Spleen (tissue), 11 donors: ENCODE results near the gene ASMT. TPM values are rescaled to one million over a fixed set of nuclear protein-coding genes. Genes with fewer than 3 reads are reported as not detected.
"Not testable (repeated sequence)": the region's sequence is repeated elsewhere in the genome, so short reads cannot be mapped to it uniquely, and the experiment has no call there.

Experiments
- DNase-seq: peaks from one replicate; pipeline ENCODE4 v3.0.0-alpha.2; 2020
- H3K27ac ChIP-seq, 8 donors: fragments of 200-600 bp; sonication (generic) in 7 of 8; 1 replicate in 4 of 8; 2 replicates in 4 of 8; pipeline versions ENCODE4 v1.5.0 to v1.8.0; 2016 to 2021; ENCODE audit warnings: inconsistent platforms in 4 of 8, mild to moderate bottlenecking in 4 of 8, moderate library complexity in 1 of 8
- H3K27me3 ChIP-seq, 7 donors: fragments of 200-600 bp; sonication (generic) in 6 of 7; replicated peaks in 1 of 7; 1 replicate in 4 of 7; 2 replicates in 3 of 7; pipeline versions ENCODE4 v1.5.0 to v1.8.0; 2016 to 2021; ENCODE audit warnings: inconsistent platforms in 3 of 7, mild to moderate bottlenecking in 1 of 7
- H3K36me3 ChIP-seq, 6 donors: fragments of 200-600 bp; sonication (generic) in 5 of 6; 1 replicate in 4 of 6; 2 replicates in 2 of 6; pipeline versions ENCODE4 v1.5.0 to v1.8.0; 2016 to 2021; ENCODE audit warnings: inconsistent platforms in 2 of 6
- H3K4me1 ChIP-seq, 6 donors: fragments of 200-600 bp; sonication (generic) in 5 of 6; 1 replicate in 3 of 6; 2 replicates in 3 of 6; pipeline versions ENCODE4 v1.5.0 to v1.8.0; 2016 to 2021; ENCODE audit warnings: inconsistent platforms in 3 of 6
- H3K4me3 ChIP-seq, 8 donors: fragments of 200-600 bp; sonication (generic) in 7 of 8; 1 replicate in 4 of 8; 2 replicates in 4 of 8; pipeline versions ENCODE4 v1.5.0 to v1.8.0; 2016 to 2021; ENCODE audit warnings: inconsistent platforms in 4 of 8, mild to moderate bottlenecking in 4 of 8, moderate library complexity in 2 of 8
- H3K9me3 ChIP-seq, 8 donors: fragments of 200-600 bp; sonication (generic) in 7 of 8; 1 replicate in 4 of 8; 2 replicates in 4 of 8; pipeline versions ENCODE4 v1.5.0 to v1.8.0; 2016 to 2021; ENCODE audit warnings: inconsistent platforms in 4 of 8
- POLR2A ChIP-seq, 3 donors: fragments of 450-650 bp; IDR thresholded peaks; one replicate each; pipeline ENCODE4 v1.5.1; 2017; ENCODE audit warnings: antibody characterized with exemption in 3 of 3, mild to moderate bottlenecking in 1 of 3
- POLR2AphosphoS5 ChIP-seq, 3 donors: sonication (generic); formaldehyde crosslinking; IDR thresholded peaks; one replicate each; pipeline ENCODE4 v1.5.1; 2017; ENCODE audit warnings: antibody characterized with exemption in 3 of 3
- WGBS, 5 donors: extraction: QIAGEN DNeasy Blood & Tissue Kit in 3 of 5; methylation state at CpG; one replicate each; pipeline versions ENCODE4 v1.1.5 to v1.1.7; 2013 to 2018; 5-methylcytosine and 5-hydroxymethylcytosine counted together
- intact Hi-C: fragments of 100-400 bp; cut with DNase I; formaldehyde crosslinking; loops from one replicate; pipeline ENCODE4 v1.15.0; 2023; ENCODE audit warnings: low total_unique reads
- polyA plus RNA-seq, 3 donors: library from polyadenylated mRNA; stranded (reverse); fragments of 200-250 nt; gene quantifications; one replicate each; pipeline ENCODE4 v1.2.1, GENCODE V29; 2013
- total RNA-seq, 7 donors: library from RNA; depleted of rRNA in 3 of 7; stranded (reverse); fragments of >200 nt in 3 of 7; fragmentation: NEBNext Ultra II Directional in 4 of 7; extraction: Animal tissue kit (Norgen Biotek cat#: 25700) in 4 of 7; gene quantifications; one replicate each; pipeline versions ENCODE4 v1.1.0 to v1.2.1, GENCODE V29; 2016 to 2021
- TF ChIP-seq, protein P1 (sequence below), 11 experiments: fragments of 200-600 bp in 7 of 11; fragments of 450-650 bp in 4 of 11; sonication (generic) in 4 of 11; IDR thresholded peaks in 8 of 11; conservative IDR thresholded peaks in 3 of 11; 1 replicate in 7 of 11; 2 replicates in 4 of 11; pipeline versions ENCODE4 v1.4.0 to v1.8.0; 2016 to 2021; ENCODE audit warnings: antibody characterized with exemption in 11 of 11, inconsistent platforms in 4 of 11, mild to moderate bottlenecking in 1 of 11
- donor health status: healthy with polysubstance abuse.
- donor health status: DM: no; HTN: no; CAD: no; lungs with moderate emphysema.
- donor health status: DM: no; HTN: no; CAD: no.
- donor health status: Bipolar disorder and iron deficiency.
- donor health status: healthy.
- donor health status: DM: no; HTN: no; CAD: no.
- donor health status: DM: yes; HTN: yes; CAD: no.

Gene ASMT
- total and polyA plus RNA-seq, 10 donors, result 0.11 to 9.6 (median 0.59) TPM; not detected in 2

DNA sequence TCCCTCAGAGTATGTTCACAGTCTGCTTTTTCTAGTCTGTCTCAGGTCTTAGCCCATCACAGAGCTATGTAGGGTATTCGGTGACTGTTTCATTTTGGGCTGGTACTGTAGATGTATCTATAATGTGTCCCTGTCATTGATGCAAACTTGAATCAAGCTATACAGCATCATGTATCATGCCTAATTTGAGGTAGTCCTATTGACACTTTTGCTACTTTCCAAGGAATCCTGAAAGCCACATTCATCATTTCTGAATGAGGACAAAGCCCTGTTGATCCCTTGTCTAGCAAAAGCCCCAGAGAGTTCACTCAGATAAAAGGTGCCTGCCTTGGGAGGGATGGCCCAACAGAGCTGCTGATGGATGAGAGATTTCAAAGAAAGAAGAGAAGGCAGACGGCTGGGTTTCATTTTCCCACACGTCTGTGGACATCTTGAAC, 70.6 kb downstream of the ASMT start:
- DNase-seq, H3K36me3 ChIP-seq, H3K4me3 ChIP-seq, H3K27ac ChIP-seq, H3K4me1 ChIP-seq, H3K27me3 ChIP-seq, H3K9me3 ChIP-seq, intact Hi-C loops: not testable (repeated sequence)
- 79 to 95% (median 93%) methylated on average over 1 to 3 of the region's 3 CpGs for WGBS, 5 donors

DNA sequence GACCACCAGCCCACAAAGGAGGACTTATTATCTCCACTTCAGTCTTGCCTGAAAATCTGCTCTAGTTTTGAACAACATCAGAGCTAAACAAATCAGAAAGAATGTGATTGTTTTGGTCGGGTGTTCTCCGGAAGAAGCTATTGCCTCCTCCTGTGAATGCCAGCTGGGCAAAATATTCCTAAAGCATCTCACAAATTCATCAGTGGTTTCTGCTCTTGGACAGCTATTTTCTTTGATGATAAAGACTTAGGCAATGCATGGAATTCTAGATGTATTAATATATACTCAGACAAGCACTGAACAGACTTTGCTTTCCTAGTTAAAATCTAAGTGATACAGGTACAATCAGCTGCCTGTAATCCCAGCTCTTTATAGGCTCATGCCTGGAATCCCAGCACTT, 71.8 kb downstream of the ASMT start:
- TF ChIP-seq POLR2A (IDR thresholded peaks at IDR 0.05) (no peak), POLR2AphosphoS5 (IDR thresholded peaks at IDR 0.05) (no peak)
- TF ChIP-seq, protein P1, sequence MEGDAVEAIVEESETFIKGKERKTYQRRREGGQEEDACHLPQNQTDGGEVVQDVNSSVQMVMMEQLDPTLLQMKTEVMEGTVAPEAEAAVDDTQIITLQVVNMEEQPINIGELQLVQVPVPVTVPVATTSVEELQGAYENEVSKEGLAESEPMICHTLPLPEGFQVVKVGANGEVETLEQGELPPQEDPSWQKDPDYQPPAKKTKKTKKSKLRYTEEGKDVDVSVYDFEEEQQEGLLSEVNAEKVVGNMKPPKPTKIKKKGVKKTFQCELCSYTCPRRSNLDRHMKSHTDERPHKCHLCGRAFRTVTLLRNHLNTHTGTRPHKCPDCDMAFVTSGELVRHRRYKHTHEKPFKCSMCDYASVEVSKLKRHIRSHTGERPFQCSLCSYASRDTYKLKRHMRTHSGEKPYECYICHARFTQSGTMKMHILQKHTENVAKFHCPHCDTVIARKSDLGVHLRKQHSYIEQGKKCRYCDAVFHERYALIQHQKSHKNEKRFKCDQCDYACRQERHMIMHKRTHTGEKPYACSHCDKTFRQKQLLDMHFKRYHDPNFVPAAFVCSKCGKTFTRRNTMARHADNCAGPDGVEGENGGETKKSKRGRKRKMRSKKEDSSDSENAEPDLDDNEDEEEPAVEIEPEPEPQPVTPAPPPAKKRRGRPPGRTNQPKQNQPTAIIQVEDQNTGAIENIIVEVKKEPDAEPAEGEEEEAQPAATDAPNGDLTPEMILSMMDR (IDR thresholded peaks at IDR 0.05 in 8 of 11, conservative IDR thresholded peaks at IDR 0.05 in 3 of 11), result no peak
- 65 to 91% (median 84%) methylated on average over 2 of the region's 2 CpGs for WGBS, 5 donors
- peaks cover 0 to 9% (median 4%) of the 10 kb centered on the region in 8 donors for H3K9me3 ChIP-seq
- H3K36me3 ChIP-seq, result no peaks in the 10 kb centered on the region
- DNase-seq, result no peak
- H3K4me1 ChIP-seq, result no peaks in the 10 kb centered on the region
- H3K4me3 ChIP-seq, result no peak overlapping the region
- no peak overlapping the region for H3K27ac ChIP-seq
- H3K27me3 ChIP-seq, result no peaks in the 10 kb centered on the region
- intact Hi-C loops, result no loop called here

Other genes with a start within 250 kb of the ASMT start
- gene SLC25A6, start 222.9 kb upstream of the ASMT start, total RNA-seq, result 100 to 1,000 TPM; 255 to 309 (median 297) TPM
- gene SLC25A6, start 222.9 kb upstream of the ASMT start, polyA plus RNA-seq, result 100 to 1,000 TPM; 396 to 443 (median 425) TPM
- 10 to 100 TPM; 21.3 to 35.5 (median 27.9) TPM for gene ASMTL, start 162.2 kb upstream of the ASMT start, total RNA-seq
- 10 to 100 TPM; 25.0 to 28.8 (median 26.6) TPM for gene ASMTL, start 162.2 kb upstream of the ASMT start, polyA plus RNA-seq
- gene P2RY8, start 77.9 kb upstream of the ASMT start, total RNA-seq, result 10 to 100 TPM; 19.5 to 32.2 (median 30.0) TPM
- 10 to 100 TPM in 1 of 3 donors, 1 to 10 TPM in 2; 8.1 to 15.5 (median 8.5) TPM for gene P2RY8, start 77.9 kb upstream of the ASMT start, polyA plus RNA-seq
- 10 to 100 TPM; 60.6 to 88.9 (median 73.5) TPM for gene AKAP17A, start 23.5 kb upstream of the ASMT start, total RNA-seq
- 10 to 100 TPM; 36.6 to 68.2 (median 59.6) TPM for gene AKAP17A, start 23.5 kb upstream of the ASMT start, polyA plus RNA-seq